ENCODE results near the gene AAGAB.
"Not testable (repeated sequence)": the region's sequence is repeated elsewhere in the genome, so short reads cannot be mapped to it uniquely, and the experiment has no call there.

AAGAB gene

GRCh38 chr15:67156834-67157233 is 97.6 kb downstream of the AAGAB start:
- Histone ChIP-seq H3K4me3 (ENCODE audit: low read depth in 1 of 2, low read length in 1 of 2) (no peak overlapping the region), H3K27ac (no peak overlapping the region), H3K36me3 (no peaks in the 10 kb centered on the region), H3K4me1 (ENCODE audit: control insufficient read depth in 1 of 2, insufficient read depth in 1 of 2, low read depth in 1 of 2, low read length in 1 of 2) (peaks cover 0 to 7% of the 10 kb centered on the region in 2 experiments), H3K27me3 (no peaks in the 10 kb centered on the region), H3K9me3 (no peaks in the 10 kb centered on the region)
- no peak for TF ChIP-seq CTCF (IDR thresholded peaks at IDR 0.05)

- H3K27ac ChIP-seq = no peak overlapping the region
- peaks cover 0 to 3% of the 10 kb centered on the region in 2 experiments for H3K4me1 ChIP-seq (ENCODE audit: control insufficient read depth in 1 of 2, insufficient read depth in 1 of 2, low read depth in 1 of 2, low read length in 1 of 2)
- H3K27me3 ChIP-seq = no peaks in the 10 kb centered on the region
- H3K36me3 ChIP-seq = no peaks in the 10 kb centered on the region
- no peak overlapping the region for H3K4me3 ChIP-seq (ENCODE audit: low read depth in 1 of 2, low read length in 1 of 2)
- TF ChIP-seq CTCF (IDR thresholded peaks at IDR 0.05) = no peak
- H3K9me3 ChIP-seq = no peaks in the 10 kb centered on the region
These were observed 98.0 kb downstream of the AAGAB start for GRCh38 chr15:67156426-67156825.

- Histone ChIP-seq H3K36me3 (no peaks in the 10 kb centered on the region), H3K27ac (no peak overlapping the region), H3K4me3 (ENCODE audit: low read depth in 1 of 2, low read length in 1 of 2) (no peak overlapping the region), H3K27me3 (peaks cover 5% of the 10 kb centered on the region), H3K4me1 (ENCODE audit: control insufficient read depth in 1 of 2, insufficient read depth in 1 of 2, low read depth in 1 of 2, low read length in 1 of 2) (peaks cover 0 to 6% of the 10 kb centered on the region in 2 experiments), H3K9me3 (no peaks in the 10 kb centered on the region)
- TF ChIP-seq CTCF (IDR thresholded peaks at IDR 0.05) = no peak
These were observed 100.2 kb downstream of the AAGAB start for GRCh38 chr15:67154249-67154648.

- not testable (repeated sequence) for H3K36me3 ChIP-seq; H3K4me3 ChIP-seq (ENCODE audit: low read depth in 1 of 2, low read length in 1 of 2); H3K27ac ChIP-seq; H3K9me3 ChIP-seq; H3K27me3 ChIP-seq
- H3K4me1 ChIP-seq (ENCODE audit: control insufficient read depth in 1 of 2, insufficient read depth in 1 of 2, low read depth in 1 of 2, low read length in 1 of 2) = peaks cover 3 to 15% of the 10 kb centered on the region in 2 experiments
These were observed 101.4 kb downstream of the AAGAB start for GRCh38 chr15:67153044-67153443.

GRCh38 chr15:67152429-67152828 is 102.0 kb downstream of the AAGAB start:
- H3K4me1 ChIP-seq (ENCODE audit: control insufficient read depth in 1 of 2, insufficient read depth in 1 of 2, low read depth in 1 of 2, low read length in 1 of 2) = peaks cover 3 to 18% of the 10 kb centered on the region in 2 experiments
- TF ChIP-seq CTCF (IDR thresholded peaks at IDR 0.05) = no peak

More at GRCh38 chr15:67152429-67152828, 102.0 kb downstream of the AAGAB start:
- H3K27me3 ChIP-seq = peaks cover 5% of the 10 kb centered on the region
- H3K9me3 ChIP-seq = no peaks in the 10 kb centered on the region
- no peaks in the 10 kb centered on the region for H3K36me3 ChIP-seq
- H3K27ac ChIP-seq = no peak overlapping the region
- no peak overlapping the region for H3K4me3 ChIP-seq (ENCODE audit: low read depth in 1 of 2, low read length in 1 of 2)
